K562 (cell line): ENCODE data around the gene SLC6A16.

Experiments
- CGGBP1 ChIP-seq: fragments of 250-450 bp; sonication (Bioruptor Pico); IDR thresholded peaks from 2 replicates; pipeline ENCODE4 v1.9.0; 2021; ENCODE audit warnings: mild to moderate bottlenecking
- ESRRA ChIP-seq: fragments of 450-650 bp; IDR thresholded peaks from 2 replicates; pipeline ENCODE4 v1.6.1; 2014; ENCODE audit warnings: low read depth, mild to moderate bottlenecking, moderate library complexity, borderline replicate concordance
- HDGF ChIP-seq: fragments of 450-650 bp; IDR thresholded peaks from 2 replicates; pipeline ENCODE4 v1.6.1; 2016
- HINFP ChIP-seq: fragments of 450-650 bp; conservative IDR thresholded peaks from 2 replicates; pipeline ENCODE4 v1.6.1; 2016; ENCODE audit warnings: missing genetic modification characterization, low read depth, mild to moderate bottlenecking, control low read depth, missing compliant biosample characterization
- NFE2L1 ChIP-seq: fragments of 450-650 bp; IDR thresholded peaks from 2 replicates; pipeline ENCODE4 v1.6.1; 2016; ENCODE audit warnings: missing genetic modification characterization, low read depth, mild to moderate bottlenecking, missing compliant biosample characterization, moderate library complexity, borderline replicate concordance
- NFXL1 ChIP-seq: fragments of 450-650 bp; formaldehyde crosslinking; IDR thresholded peaks from 2 replicates; pipeline ENCODE4 v1.4.0; 2021; ENCODE audit warnings: mild to moderate bottlenecking
- SMAD1 ChIP-seq: fragments of 150-350 bp; IDR thresholded peaks from 2 replicates; pipeline ENCODE4 v1.6.1; 2014; ENCODE audit warnings: low read length, low read depth; ENCODE audit not compliant: partially characterized antibody
- SMC3 ChIP-seq: conservative IDR thresholded peaks from 2 replicates; pipeline ENCODE4 v1.6.1; 2011; ENCODE audit warnings: low read depth, low read length, improper control_type of control experiment; ENCODE audit not compliant: insufficient read depth
- ZBTB33 ChIP-seq: sonication (generic); formaldehyde crosslinking; IDR thresholded peaks from 2 replicates; pipeline ENCODE4 v1.8.1; 2023; ENCODE audit warnings: mild to moderate bottlenecking, missing genetic modification reagents
- ZNF165 ChIP-seq: fragments of 250-450 bp; sonication (Bioruptor Pico); IDR thresholded peaks from 2 replicates; pipeline ENCODE4 v1.4.0; 2020; ENCODE audit warnings: borderline replicate concordance
- TF ChIP-seq, protein P1 (sequence below), 3 experiments: IDR thresholded peaks in 2 of 3; conservative IDR thresholded peaks in 1 of 3; 2 replicates each; pipeline ENCODE4 v1.5.1; 2011 to 2012; ENCODE audit warnings: low read length in 3 of 3, mild to moderate bottlenecking in 3 of 3, control low read depth in 2 of 3, improper control_type of control experiment in 1 of 3, inconsistent platforms in 1 of 3, low read depth in 1 of 3, mixed read lengths in 1 of 3, moderate library complexity in 1 of 3; ENCODE audit not compliant: insufficient read depth in 2 of 3
- TF ChIP-seq, protein P2 (sequence below): sonication (generic); formaldehyde crosslinking; IDR thresholded peaks from 2 replicates; pipeline ENCODE4 v1.8.1; 2023; ENCODE audit warnings: missing genetic modification reagents, mild to moderate bottlenecking, borderline replicate concordance

- TF ChIP-seq ZBTB33 (no peak), SMC3 (no peak), HINFP (tag) (no peak), ZNF165 (CRISPR knock-in tag) (no peak), NFXL1 (no peak), ESRRA (no peak), NFE2L1 (tag) (no peak), HDGF (no peak), CGGBP1 (CRISPR knock-in tag) (no peak), SMAD1 (no peak)
- TF ChIP-seq, protein P1, sequence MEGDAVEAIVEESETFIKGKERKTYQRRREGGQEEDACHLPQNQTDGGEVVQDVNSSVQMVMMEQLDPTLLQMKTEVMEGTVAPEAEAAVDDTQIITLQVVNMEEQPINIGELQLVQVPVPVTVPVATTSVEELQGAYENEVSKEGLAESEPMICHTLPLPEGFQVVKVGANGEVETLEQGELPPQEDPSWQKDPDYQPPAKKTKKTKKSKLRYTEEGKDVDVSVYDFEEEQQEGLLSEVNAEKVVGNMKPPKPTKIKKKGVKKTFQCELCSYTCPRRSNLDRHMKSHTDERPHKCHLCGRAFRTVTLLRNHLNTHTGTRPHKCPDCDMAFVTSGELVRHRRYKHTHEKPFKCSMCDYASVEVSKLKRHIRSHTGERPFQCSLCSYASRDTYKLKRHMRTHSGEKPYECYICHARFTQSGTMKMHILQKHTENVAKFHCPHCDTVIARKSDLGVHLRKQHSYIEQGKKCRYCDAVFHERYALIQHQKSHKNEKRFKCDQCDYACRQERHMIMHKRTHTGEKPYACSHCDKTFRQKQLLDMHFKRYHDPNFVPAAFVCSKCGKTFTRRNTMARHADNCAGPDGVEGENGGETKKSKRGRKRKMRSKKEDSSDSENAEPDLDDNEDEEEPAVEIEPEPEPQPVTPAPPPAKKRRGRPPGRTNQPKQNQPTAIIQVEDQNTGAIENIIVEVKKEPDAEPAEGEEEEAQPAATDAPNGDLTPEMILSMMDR (IDR thresholded peaks at IDR 0.05 in 2 of 3, conservative IDR thresholded peaks at IDR 0.05 in 1 of 3; ENCODE audit: insufficient read depth in 2 of 3, low read depth in 1 of 3, low read length in 3 of 3): no peak
- TF ChIP-seq, protein P2, sequence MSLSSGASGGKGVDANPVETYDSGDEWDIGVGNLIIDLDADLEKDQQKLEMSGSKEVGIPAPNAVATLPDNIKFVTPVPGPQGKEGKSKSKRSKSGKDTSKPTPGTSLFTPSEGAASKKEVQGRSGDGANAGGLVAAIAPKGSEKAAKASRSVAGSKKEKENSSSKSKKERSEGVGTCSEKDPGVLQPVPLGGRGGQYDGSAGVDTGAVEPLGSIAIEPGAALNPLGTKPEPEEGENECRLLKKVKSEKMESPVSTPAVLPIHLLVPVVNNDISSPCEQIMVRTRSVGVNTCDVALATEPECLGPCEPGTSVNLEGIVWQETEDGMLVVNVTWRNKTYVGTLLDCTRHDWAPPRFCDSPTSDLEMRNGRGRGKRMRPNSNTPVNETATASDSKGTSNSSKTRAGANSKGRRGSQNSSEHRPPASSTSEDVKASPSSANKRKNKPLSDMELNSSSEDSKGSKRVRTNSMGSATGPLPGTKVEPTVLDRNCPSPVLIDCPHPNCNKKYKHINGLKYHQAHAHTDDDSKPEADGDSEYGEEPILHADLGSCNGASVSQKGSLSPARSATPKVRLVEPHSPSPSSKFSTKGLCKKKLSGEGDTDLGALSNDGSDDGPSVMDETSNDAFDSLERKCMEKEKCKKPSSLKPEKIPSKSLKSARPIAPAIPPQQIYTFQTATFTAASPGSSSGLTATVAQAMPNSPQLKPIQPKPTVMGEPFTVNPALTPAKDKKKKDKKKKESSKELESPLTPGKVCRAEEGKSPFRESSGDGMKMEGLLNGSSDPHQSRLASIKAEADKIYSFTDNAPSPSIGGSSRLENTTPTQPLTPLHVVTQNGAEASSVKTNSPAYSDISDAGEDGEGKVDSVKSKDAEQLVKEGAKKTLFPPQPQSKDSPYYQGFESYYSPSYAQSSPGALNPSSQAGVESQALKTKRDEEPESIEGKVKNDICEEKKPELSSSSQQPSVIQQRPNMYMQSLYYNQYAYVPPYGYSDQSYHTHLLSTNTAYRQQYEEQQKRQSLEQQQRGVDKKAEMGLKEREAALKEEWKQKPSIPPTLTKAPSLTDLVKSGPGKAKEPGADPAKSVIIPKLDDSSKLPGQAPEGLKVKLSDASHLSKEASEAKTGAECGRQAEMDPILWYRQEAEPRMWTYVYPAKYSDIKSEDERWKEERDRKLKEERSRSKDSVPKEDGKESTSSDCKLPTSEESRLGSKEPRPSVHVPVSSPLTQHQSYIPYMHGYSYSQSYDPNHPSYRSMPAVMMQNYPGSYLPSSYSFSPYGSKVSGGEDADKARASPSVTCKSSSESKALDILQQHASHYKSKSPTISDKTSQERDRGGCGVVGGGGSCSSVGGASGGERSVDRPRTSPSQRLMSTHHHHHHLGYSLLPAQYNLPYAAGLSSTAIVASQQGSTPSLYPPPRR (CRISPR knock-in tag): no peak
Observed at GRCh38 chr19:49364083-49364737, 39.2 kb upstream of the SLC6A16 start.
